ENCODE data around the gene WDR38.

WDR38 gene

DNA sequence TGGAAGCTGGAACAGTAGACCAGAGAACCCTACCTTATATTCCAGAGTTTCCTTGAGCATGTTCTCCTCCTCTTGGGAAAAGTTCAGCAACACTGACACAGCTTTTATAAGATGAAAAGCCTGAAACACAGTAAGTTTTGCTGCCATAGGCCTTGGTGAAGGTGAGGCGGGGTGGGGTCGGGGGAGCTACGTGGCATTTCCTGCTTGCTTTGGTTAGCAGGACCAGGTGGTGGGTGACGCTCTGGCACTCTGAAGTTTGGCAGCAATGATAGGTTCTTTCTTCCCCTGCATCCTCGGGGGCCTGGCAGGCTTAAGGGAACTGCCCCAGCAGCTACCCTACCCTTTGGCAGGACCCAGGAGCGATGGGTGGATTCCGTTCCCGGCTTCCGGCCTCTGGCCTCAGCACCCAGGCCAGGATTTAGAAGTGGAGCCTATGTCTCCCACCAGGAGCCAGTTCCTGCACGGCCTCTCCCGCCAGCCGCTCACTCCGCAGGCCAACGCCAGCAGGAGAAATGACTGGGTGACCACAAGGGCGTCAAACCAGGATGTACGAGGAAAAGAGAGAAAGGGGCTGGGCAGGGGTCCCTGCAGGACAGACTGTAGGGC lies 28.0 kb downstream of the WDR38 start:
- H3K27ac ChIP-seq, result no peak overlapping the region
- TF ChIP-seq, protein P1, sequence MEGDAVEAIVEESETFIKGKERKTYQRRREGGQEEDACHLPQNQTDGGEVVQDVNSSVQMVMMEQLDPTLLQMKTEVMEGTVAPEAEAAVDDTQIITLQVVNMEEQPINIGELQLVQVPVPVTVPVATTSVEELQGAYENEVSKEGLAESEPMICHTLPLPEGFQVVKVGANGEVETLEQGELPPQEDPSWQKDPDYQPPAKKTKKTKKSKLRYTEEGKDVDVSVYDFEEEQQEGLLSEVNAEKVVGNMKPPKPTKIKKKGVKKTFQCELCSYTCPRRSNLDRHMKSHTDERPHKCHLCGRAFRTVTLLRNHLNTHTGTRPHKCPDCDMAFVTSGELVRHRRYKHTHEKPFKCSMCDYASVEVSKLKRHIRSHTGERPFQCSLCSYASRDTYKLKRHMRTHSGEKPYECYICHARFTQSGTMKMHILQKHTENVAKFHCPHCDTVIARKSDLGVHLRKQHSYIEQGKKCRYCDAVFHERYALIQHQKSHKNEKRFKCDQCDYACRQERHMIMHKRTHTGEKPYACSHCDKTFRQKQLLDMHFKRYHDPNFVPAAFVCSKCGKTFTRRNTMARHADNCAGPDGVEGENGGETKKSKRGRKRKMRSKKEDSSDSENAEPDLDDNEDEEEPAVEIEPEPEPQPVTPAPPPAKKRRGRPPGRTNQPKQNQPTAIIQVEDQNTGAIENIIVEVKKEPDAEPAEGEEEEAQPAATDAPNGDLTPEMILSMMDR (conservative IDR thresholded peaks at IDR 0.05), result no peak
- no peak for TF ChIP-seq ZFX (IDR thresholded peaks at IDR 0.05)

DNA sequence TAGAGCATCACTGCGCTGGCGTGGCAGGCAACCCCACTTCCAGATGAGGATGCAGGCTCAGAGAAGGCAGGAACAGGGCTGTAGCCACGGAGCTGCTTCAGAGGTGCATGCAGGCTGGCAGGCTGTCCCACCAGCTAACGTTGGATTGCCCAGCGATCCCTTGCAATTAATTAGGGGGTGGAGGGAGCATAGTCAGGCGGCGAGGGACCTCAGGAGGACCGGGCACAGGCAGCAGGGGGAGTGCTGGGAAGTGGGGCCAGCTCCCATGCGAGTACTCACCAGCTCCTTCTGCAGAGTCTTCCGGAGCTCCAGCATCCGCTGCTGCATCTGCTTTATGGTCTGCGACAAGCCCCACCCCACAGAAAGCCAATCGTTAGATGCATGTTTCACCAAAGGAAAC lies 29.0 kb downstream of the WDR38 start:
- H3K27ac ChIP-seq, result no peak overlapping the region
- TF ChIP-seq, protein P1 (conservative IDR thresholded peaks at IDR 0.05), result no peak
- TF ChIP-seq ZFX (IDR thresholded peaks at IDR 0.05), result no peak

DNA sequence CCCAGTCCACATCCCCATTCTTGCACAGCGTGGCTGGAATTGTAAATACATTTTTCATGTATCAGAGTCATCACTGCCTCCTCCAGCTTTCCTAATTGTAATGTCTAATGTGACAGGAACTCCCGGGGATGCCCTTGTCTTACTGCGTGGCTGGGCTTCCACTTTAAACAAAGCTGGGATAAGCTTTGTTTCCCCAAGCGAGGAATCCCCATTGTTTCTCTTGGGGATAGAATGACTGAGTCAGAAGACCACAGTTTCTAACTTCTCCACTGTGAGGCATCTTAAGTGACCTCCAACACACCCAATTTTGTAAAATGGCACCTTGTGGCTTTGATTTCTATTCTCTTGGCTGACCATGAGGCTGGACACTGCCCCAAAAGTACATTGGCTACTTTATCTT lies 31.1 kb downstream of the WDR38 start:
- no peak overlapping the region for H3K27ac ChIP-seq
- TF ChIP-seq, protein P1 (conservative IDR thresholded peaks at IDR 0.05), result no peak

DNA sequence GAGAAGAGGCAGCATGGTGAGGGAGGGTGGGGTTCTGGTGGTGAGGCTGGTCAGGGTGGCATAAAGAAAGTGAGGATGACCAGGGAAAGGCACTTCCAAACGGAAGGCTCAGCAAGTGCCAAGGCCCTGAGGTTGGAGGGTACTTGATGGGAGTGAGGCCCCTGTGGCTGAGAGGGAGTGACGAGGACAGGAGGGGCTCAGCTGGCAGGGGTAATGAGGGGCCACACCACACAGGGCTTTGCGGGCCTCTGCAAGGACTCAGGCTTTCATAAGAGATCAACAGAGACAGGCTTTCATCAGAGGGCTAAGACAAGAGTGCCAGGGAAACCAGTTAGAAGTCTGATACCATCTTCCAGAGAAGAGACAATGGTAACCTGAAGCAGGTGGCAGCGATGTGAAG lies 32.3 kb downstream of the WDR38 start:
- no peak overlapping the region for H3K27ac ChIP-seq
- no peak for TF ChIP-seq ZFX (IDR thresholded peaks at IDR 0.05)
- TF ChIP-seq, protein P1 (conservative IDR thresholded peaks at IDR 0.05), result no peak

DNA sequence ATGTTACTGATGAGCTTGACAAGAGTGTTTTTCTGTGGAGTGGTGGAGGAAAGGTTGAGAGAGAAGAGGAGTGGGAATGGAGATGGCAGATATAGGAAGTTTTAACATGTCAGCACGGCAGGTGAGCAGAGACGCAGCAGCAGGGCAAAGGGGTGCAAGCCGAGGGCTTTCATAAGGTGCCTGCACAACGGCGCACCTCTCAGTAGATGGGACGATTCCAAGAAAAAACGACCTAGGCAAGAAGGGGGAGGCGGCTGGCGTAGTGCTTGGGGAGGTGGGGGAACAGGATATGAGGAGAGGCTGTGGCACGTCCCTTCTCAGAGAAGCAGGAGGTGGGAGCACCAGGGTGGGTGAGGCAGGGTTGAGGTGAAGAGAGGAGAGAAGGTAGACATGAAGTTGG lies 33.2 kb downstream of the WDR38 start:
- TF ChIP-seq, protein P1 (conservative IDR thresholded peaks at IDR 0.05), result no peak
- no peak for TF ChIP-seq ZFX (IDR thresholded peaks at IDR 0.05)
- no peak overlapping the region for H3K27ac ChIP-seq

DNA sequence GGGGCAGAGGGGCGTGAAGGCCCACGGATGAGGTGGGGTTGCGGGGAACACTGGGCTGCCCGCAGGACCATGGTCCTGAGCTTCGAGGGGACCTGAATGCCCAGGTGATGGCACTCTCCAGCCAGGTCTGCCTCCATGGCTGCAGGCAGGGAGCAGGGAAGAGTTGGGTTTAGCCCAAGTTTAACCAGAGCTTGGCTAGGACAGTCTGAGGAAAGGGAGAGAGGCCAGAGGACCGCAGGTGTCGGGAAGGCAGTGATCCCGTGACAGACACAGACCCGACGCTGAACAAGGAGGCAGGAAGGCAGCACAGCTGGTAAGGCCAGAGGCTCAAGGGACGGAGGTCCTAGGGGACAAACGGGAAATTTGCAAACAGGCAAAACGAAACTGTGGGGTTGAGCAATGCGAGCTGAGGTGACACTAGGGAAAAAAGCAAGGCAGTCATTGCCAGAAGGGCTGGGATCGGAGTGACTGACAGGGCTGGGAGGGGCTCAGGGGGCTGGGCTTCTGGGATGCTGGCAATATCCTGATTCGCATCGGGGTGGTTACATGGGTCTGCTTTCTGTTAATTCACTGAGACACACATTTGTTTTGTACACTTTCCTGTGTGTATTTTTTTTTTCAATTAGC lies 33.7 kb downstream of the WDR38 start:
- TF ChIP-seq, protein P1 (conservative IDR thresholded peaks at IDR 0.05), result no peak
- TF ChIP-seq ZFX (IDR thresholded peaks at IDR 0.05), result no peak
- no peak overlapping the region for H3K27ac ChIP-seq

DNA sequence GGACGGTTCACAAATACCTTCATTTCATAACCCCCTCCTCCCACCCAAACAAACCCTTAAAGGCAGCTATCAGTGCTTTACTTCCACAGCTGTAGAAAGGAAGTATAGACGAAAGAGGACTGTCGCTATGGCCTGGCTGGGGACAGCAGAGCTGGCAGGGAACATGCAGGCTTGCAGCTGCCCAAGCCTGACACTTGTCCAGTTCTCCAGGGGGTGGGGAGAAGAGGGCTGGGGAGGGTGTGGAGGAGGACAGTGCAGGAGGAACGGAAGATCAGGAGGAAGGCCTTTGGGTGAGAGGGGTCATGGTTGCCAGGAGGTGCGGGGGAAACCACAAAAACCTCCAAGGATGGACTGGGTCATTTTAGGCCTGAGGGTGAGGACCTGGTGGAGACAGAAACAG lies 34.6 kb downstream of the WDR38 start:
- no peak overlapping the region for H3K27ac ChIP-seq
- no peak for TF ChIP-seq ZFX (IDR thresholded peaks at IDR 0.05)
- TF ChIP-seq, protein P1 (conservative IDR thresholded peaks at IDR 0.05), result no peak

Data from C4-2B (cell line).